Activated T-helper 2 cell treated with anti-CD3 and anti-CD28 coated beads, Interferon-gamma antibody, Interleukin-2, Interleukin-4, amounts not matched to agents 10 μg/mL and 5 μg/mL and 100 μg/mL, durations not matched to agents 14 hours and 24 hours and 36 hours (primary cell): Measurements from ENCODE around the gene SEZ6L. TPM values are rescaled to one million over a fixed set of nuclear protein-coding genes. Genes with fewer than 3 reads are reported as not detected.

Experiments
- DNase-seq: peaks from one replicate; pipeline ENCODE4 v3.0.0; 2021; ENCODE audit warnings: low spot score
- H3K27ac Mint-ChIP-seq: one replicate; pipeline ENCODE4 v1.8.0; 2021; ENCODE audit warnings: mixed read lengths
- H3K27me3 Mint-ChIP-seq: one replicate; pipeline ENCODE4 v1.8.0; 2021; ENCODE audit warnings: low read depth, mixed read lengths
- H3K36me3 Mint-ChIP-seq: one replicate; pipeline ENCODE4 v1.8.0; 2021; ENCODE audit warnings: low read depth, mixed read lengths
- H3K4me1 Mint-ChIP-seq: one replicate; pipeline ENCODE4 v1.8.0; 2021; ENCODE audit warnings: low read depth, mixed read lengths
- H3K4me3 Mint-ChIP-seq: one replicate; pipeline ENCODE4 v1.8.0; 2021; ENCODE audit warnings: low read depth, mild to moderate bottlenecking, moderate library complexity, mixed read lengths
- H3K9me3 Mint-ChIP-seq: one replicate; pipeline ENCODE4 v1.8.0; 2021; ENCODE audit warnings: mixed read lengths
- intact Hi-C: fragments of 100-400 bp; cut with micrococcal nuclease; formaldehyde crosslinking; loops from one replicate; pipeline ENCODE4 v1.15.1; 2023
- total RNA-seq: library from RNA; stranded (reverse); gene quantifications from 2 replicates; pipeline ENCODE4 v1.2.3, GENCODE V29; 2022

The SEZ6L gene
- total RNA-seq, 1 donor from 2014 or later, result not detected

- H3K4me1 Mint-ChIP-seq, result peaks cover 35% of the 10 kb centered on the region
- intact Hi-C loops, result no loop called here
- H3K27me3 Mint-ChIP-seq, result peaks cover 15% of the 10 kb centered on the region
- H3K9me3 Mint-ChIP-seq, result peaks cover 15% of the 10 kb centered on the region
- no peak for DNase-seq
- H3K36me3 Mint-ChIP-seq, result peaks cover 5% of the 10 kb centered on the region
- H3K4me3 Mint-ChIP-seq, result peak overlapping the region; percentile 79
- peak overlapping the region; percentile 90 for H3K27ac Mint-ChIP-seq
Observed at GRCh38 chr22:26426924-26427323, 257.7 kb downstream of the SEZ6L start.

GRCh38 chr22:26428515-26429457 is 259.5 kb downstream of the SEZ6L start, which contains the start of gene ASPHD2:
Gene ASPHD2, plus strand, starts transcription at chr22:26429260. Its CDS starts 4,356 bp downstream, at chr22:26433616.
- Mint-ChIP-seq H3K4me3 (peak within 1 kb of the TSS; percentile 96), H3K4me1 (peaks cover 46% of the 10 kb centered on the region), H3K27me3 (peaks cover 15% of the 10 kb centered on the region), H3K27ac (peak within 1 kb of the TSS; percentile 99), H3K36me3 (peaks cover 9% of the 10 kb centered on the region), H3K9me3 (peaks cover 1% of the 10 kb centered on the region)
- intact Hi-C loops, result loop anchor here (1.0 to 2.0 kb wide), 3 partner anchors 30 to 244 kb away; partner anchors contain the start of genes HPS4 and SRRD
- DNase-seq, result peak; percentile 80

- H3K36me3 Mint-ChIP-seq, result peaks cover 16% of the 10 kb centered on the region
- H3K27ac Mint-ChIP-seq, result peak overlapping the region; percentile 89
- no peak for DNase-seq
- H3K4me1 Mint-ChIP-seq, result peaks cover 47% of the 10 kb centered on the region
- H3K27me3 Mint-ChIP-seq, result peaks cover 10% of the 10 kb centered on the region
- intact Hi-C loops, result loop anchor here (2.0 kb wide), 2 partner anchors 53 to 243 kb away; partner anchors contain the start of genes HPS4 and SRRD
- H3K4me3 Mint-ChIP-seq, result peak overlapping the region; percentile 89
- H3K9me3 Mint-ChIP-seq, result no peaks in the 10 kb centered on the region
Observed at GRCh38 chr22:26429458-26430286, 260.4 kb downstream of the SEZ6L start.

GRCh38 chr22:26430600-26430999 is 261.3 kb downstream of the SEZ6L start:
- Mint-ChIP-seq H3K4me3 (peak overlapping the region; percentile 89), H3K36me3 (peaks cover 25% of the 10 kb centered on the region), H3K9me3 (no peaks in the 10 kb centered on the region), H3K4me1 (peaks cover 55% of the 10 kb centered on the region), H3K27me3 (peaks cover 10% of the 10 kb centered on the region), H3K27ac (peak overlapping the region; percentile 89)
- intact Hi-C loops, result no loop called here
- no peak for DNase-seq

- DNase-seq, result no peak
- Mint-ChIP-seq H3K4me1 (peaks cover 64% of the 10 kb centered on the region), H3K9me3 (no peaks in the 10 kb centered on the region), H3K27me3 (peaks cover 6% of the 10 kb centered on the region), H3K36me3 (peaks cover 33% of the 10 kb centered on the region), H3K4me3 (peak overlapping the region; percentile 89), H3K27ac (peak overlapping the region; percentile 89)
- intact Hi-C loops, result no loop called here
Observed at GRCh38 chr22:26431261-26431995, 262.2 kb downstream of the SEZ6L start.

GRCh38 chr22:26432619-26433311 is 263.5 kb downstream of the SEZ6L start:
- H3K9me3 Mint-ChIP-seq, result no peaks in the 10 kb centered on the region
- H3K36me3 Mint-ChIP-seq, result peaks cover 43% of the 10 kb centered on the region
- H3K4me1 Mint-ChIP-seq, result peaks cover 66% of the 10 kb centered on the region
- H3K4me3 Mint-ChIP-seq, result peak overlapping the region; percentile 13
- intact Hi-C loops, result no loop called here
- no peaks in the 10 kb centered on the region for H3K27me3 Mint-ChIP-seq
- DNase-seq, result no peak
- H3K27ac Mint-ChIP-seq, result no peak overlapping the region
